ENCODE results near the gene RILPL1.
"Not testable (repeated sequence)": the region's sequence is repeated elsewhere in the genome, so short reads cannot be mapped to it uniquely, and the experiment has no call there.

- TF ChIP-seq CTCF, POLR2A (IDR thresholded peaks at IDR 0.05): not testable (repeated sequence)
These were observed 2.4 kb upstream of the RILPL1 start for GRCh38 chr12:123535952-123536351.

All from uterus (tissue), 2 donors.